Esophagus squamous epithelium (tissue), 4 donors: Measurements from ENCODE around the gene FHIT.

ENCODE experiments used
- POLR2A ChIP-seq, 4 donors: fragments of 450-650 bp; IDR thresholded peaks; one replicate each; pipeline ENCODE4 v1.6.1; 2017; ENCODE audit warnings: antibody characterized with exemption in 4 of 4, mild to moderate bottlenecking in 4 of 4, moderate library complexity in 3 of 4
- TF ChIP-seq, protein P1 (sequence below), 6 experiments: fragments of 450-650 bp in 4 of 6; fragments of 200-600 bp in 2 of 6; sonication (generic) in 2 of 6; IDR thresholded peaks; one replicate each; pipeline ENCODE4 v1.5.1; 2016 to 2019; ENCODE audit warnings: antibody characterized with exemption in 6 of 6, mild to moderate bottlenecking in 4 of 6, moderate library complexity in 4 of 6

DNA sequence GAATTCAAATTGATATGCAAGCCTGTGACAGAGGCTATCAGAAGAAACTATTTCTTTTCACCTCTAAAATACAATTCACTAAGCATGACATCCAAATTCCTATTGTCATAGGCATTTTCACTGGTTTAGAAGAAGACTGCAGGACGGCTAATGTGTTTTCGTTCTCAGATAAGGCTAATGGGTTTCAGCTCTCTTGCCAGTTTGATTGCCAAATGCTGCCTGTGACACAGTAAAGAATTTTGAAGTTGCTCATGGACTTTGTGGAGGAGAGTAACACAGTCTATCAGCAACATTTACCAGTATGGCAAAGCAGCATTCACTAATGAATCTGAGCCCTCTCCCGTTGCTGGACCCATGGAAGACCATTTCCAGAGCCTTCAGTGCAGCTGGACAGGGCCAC is 948.1 kb downstream of the FHIT start:
- TF ChIP-seq, protein P1, sequence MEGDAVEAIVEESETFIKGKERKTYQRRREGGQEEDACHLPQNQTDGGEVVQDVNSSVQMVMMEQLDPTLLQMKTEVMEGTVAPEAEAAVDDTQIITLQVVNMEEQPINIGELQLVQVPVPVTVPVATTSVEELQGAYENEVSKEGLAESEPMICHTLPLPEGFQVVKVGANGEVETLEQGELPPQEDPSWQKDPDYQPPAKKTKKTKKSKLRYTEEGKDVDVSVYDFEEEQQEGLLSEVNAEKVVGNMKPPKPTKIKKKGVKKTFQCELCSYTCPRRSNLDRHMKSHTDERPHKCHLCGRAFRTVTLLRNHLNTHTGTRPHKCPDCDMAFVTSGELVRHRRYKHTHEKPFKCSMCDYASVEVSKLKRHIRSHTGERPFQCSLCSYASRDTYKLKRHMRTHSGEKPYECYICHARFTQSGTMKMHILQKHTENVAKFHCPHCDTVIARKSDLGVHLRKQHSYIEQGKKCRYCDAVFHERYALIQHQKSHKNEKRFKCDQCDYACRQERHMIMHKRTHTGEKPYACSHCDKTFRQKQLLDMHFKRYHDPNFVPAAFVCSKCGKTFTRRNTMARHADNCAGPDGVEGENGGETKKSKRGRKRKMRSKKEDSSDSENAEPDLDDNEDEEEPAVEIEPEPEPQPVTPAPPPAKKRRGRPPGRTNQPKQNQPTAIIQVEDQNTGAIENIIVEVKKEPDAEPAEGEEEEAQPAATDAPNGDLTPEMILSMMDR (IDR thresholded peaks at IDR 0.05) = no peak
- no peak for TF ChIP-seq POLR2A (IDR thresholded peaks at IDR 0.05)
